HuH-7 (cell line): Measurements from ENCODE around the gene GALNT8.

Experiments
- DNase-seq: peaks from one replicate; pipeline ENCODE4 v3.0.0; 2011; ENCODE audit warnings: low spot score

The GALNT8 gene

GRCh38 chr12:4800555-4800954, 80.4 kb downstream of the GALNT8 start:
- DNase-seq = no peak

GRCh38 chr12:4802841-4803240, 82.6 kb downstream of the GALNT8 start:
- DNase-seq = no peak

GRCh38 chr12:4806439-4807115, 86.4 kb downstream of the GALNT8 start:
- no peak for DNase-seq

- no peak for DNase-seq
Measured at GRCh38 chr12:4807116-4807783, 87.0 kb downstream of the GALNT8 start.

- no peak for DNase-seq
Measured at GRCh38 chr12:4807813-4808212, 87.6 kb downstream of the GALNT8 start.

GRCh38 chr12:4809013-4809448, 88.8 kb downstream of the GALNT8 start:
- DNase-seq = no peak

- DNase-seq = no peak
Measured at GRCh38 chr12:4809449-4810218, 89.4 kb downstream of the GALNT8 start.

- DNase-seq = no peak
Measured at GRCh38 chr12:4810219-4810671, 90.0 kb downstream of the GALNT8 start.

GRCh38 chr12:4812624-4813327, 92.6 kb downstream of the GALNT8 start:
- no peak for DNase-seq

GRCh38 chr12:4813741-4814140, 93.5 kb downstream of the GALNT8 start:
- no peak for DNase-seq

GRCh38 chr12:4814485-4814884, 94.3 kb downstream of the GALNT8 start:
- no peak for DNase-seq

- DNase-seq = no peak
Measured at GRCh38 chr12:4816744-4817525, 96.7 kb downstream of the GALNT8 start.

GRCh38 chr12:4817880-4818279, 97.7 kb downstream of the GALNT8 start:
- DNase-seq = no peak

- DNase-seq = no peak
Measured at GRCh38 chr12:4819654-4820053, 99.5 kb downstream of the GALNT8 start.

- no peak for DNase-seq
Measured at GRCh38 chr12:4820971-4821370, 100.8 kb downstream of the GALNT8 start.
